Esophagus squamous epithelium (tissue), 5 donors: ENCODE data around the gene LGALS12. TPM values are rescaled to one million over a fixed set of nuclear protein-coding genes. Genes with fewer than 3 reads are reported as not detected.

Experiments used
- DNase-seq: peaks from one replicate; lab custom pipeline; 2025; lab: John Stamatoyannopoulos, UW
- H3K27ac ChIP-seq, 4 donors: fragments of 200-600 bp; sonication (generic); one replicate each; pipeline ENCODE4 v1.5.1; 2016 to 2019; ENCODE audit warnings: mild to moderate bottlenecking in 1 of 4
- H3K27me3 ChIP-seq, 4 donors: fragments of 200-600 bp; sonication (generic); 1 replicate in 3 of 4; 2 replicates in 1 of 4; pipeline versions ENCODE4 v1.5.1 to v1.6.0; 2017 to 2021; ENCODE audit warnings: antibody characterized with exemption in 1 of 4
- H3K36me3 ChIP-seq, 3 donors: fragments of 200-600 bp; sonication (generic); one replicate each; pipeline ENCODE4 v1.5.1; 2016 to 2019
- H3K4me1 ChIP-seq, 3 donors: fragments of 200-600 bp; sonication (generic); one replicate each; pipeline ENCODE4 v1.5.1; 2017 to 2019
- H3K4me3 ChIP-seq, 4 donors: fragments of 200-600 bp; sonication (generic); 1 replicate in 3 of 4; 2 replicates in 1 of 4; pipeline ENCODE4 v1.5.1; 2016 to 2019; ENCODE audit warnings: mild to moderate bottlenecking in 2 of 4, moderate library complexity in 1 of 4
- H3K9me3 ChIP-seq, 3 donors: fragments of 200-600 bp; sonication (generic); one replicate each; pipeline ENCODE4 v1.5.1; 2016 to 2019
- POLR2A ChIP-seq, 4 donors: fragments of 450-650 bp; IDR thresholded peaks; one replicate each; pipeline ENCODE4 v1.6.1; 2017; ENCODE audit warnings: antibody characterized with exemption in 4 of 4, mild to moderate bottlenecking in 4 of 4, moderate library complexity in 3 of 4
- WGBS, 2 donors: methylation state at CpG; one replicate each; pipeline ENCODE4 v1.1.5; 2018; 5-methylcytosine and 5-hydroxymethylcytosine counted together
- intact Hi-C: fragments of 100-400 bp; cut with DNase I; formaldehyde crosslinking; loops from one replicate; pipeline ENCODE4 v1.15.0; 2022
- total RNA-seq, 4 donors: library from RNA; depleted of rRNA; stranded (reverse); fragments of >200 nt; gene quantifications; one replicate each; pipeline ENCODE4 v1.1.0, GENCODE V29; 2016
- TF ChIP-seq, protein P1 (sequence below), 6 experiments: fragments of 450-650 bp in 4 of 6; fragments of 200-600 bp in 2 of 6; sonication (generic) in 2 of 6; IDR thresholded peaks; one replicate each; pipeline ENCODE4 v1.5.1; 2016 to 2019; ENCODE audit warnings: antibody characterized with exemption in 6 of 6, mild to moderate bottlenecking in 4 of 6, moderate library complexity in 4 of 6
- donor health status: DM: yes; HTN: yes; CAD: no.

The LGALS12 gene
- total RNA-seq, 4 donors from 2014 or later = not detected

DNA sequence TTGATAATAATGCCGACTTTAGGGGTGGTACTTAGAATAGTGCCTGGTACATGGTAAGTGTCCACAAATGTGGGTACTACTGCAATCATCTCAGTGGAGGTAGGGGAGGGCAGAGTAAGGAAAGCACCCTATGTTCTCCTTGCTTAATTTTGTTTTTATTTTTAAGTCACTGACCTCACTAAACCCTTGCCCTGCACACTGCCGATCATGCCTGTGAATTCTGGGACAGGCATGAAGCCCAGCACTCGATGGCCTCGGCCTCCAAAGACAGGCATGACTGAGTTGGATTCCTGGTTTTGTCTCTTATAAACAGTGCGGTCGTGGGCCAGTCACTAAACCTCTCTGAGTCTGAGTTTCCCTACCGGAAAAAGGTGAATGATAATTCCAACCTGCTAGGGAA lies 6.9 kb downstream of the LGALS12 start:
- WGBS, 2 donors = 86 to 95% methylated on average over 5 to 7 of the region's 7 CpGs

DNA sequence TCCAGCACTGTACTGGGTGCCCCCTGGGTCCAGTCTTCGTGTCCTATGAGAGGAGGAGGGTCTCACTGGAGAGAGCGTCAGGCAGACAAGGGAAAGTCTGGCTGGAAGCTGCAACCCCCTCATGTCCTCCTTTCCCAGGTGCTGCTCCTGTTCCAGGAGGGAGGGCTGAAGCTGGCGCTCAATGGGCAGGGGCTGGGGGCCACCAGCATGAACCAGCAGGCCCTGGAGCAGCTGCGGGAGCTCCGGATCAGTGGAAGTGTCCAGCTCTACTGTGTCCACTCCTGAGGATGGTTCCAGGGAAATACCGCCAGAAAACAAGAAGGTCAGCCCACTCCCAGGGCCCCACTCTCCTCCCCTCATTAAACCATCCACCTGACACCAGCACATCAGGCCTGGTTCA lies 10.2 kb downstream of the LGALS12 start:
- H3K9me3 ChIP-seq = no peaks in the 10 kb centered on the region
- TF ChIP-seq, protein P1, sequence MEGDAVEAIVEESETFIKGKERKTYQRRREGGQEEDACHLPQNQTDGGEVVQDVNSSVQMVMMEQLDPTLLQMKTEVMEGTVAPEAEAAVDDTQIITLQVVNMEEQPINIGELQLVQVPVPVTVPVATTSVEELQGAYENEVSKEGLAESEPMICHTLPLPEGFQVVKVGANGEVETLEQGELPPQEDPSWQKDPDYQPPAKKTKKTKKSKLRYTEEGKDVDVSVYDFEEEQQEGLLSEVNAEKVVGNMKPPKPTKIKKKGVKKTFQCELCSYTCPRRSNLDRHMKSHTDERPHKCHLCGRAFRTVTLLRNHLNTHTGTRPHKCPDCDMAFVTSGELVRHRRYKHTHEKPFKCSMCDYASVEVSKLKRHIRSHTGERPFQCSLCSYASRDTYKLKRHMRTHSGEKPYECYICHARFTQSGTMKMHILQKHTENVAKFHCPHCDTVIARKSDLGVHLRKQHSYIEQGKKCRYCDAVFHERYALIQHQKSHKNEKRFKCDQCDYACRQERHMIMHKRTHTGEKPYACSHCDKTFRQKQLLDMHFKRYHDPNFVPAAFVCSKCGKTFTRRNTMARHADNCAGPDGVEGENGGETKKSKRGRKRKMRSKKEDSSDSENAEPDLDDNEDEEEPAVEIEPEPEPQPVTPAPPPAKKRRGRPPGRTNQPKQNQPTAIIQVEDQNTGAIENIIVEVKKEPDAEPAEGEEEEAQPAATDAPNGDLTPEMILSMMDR (IDR thresholded peaks at IDR 0.05) = no peak
- TF ChIP-seq POLR2A (IDR thresholded peaks at IDR 0.05) = no peak
- WGBS, 2 donors = 87 to 90% methylated on average over 2 to 3 of the region's 6 CpGs
- no peak for DNase-seq
- H3K4me3 ChIP-seq = no peak overlapping the region
- peaks cover 0 to under 1% (median 0%) of the 10 kb centered on the region in 3 donors for H3K4me1 ChIP-seq
- H3K36me3 ChIP-seq = no peaks in the 10 kb centered on the region
- no peaks in the 10 kb centered on the region for H3K27me3 ChIP-seq
- intact Hi-C loops = no loop called here
- no peak overlapping the region for H3K27ac ChIP-seq

More for the DNA sequence above, 6.9 kb downstream of the LGALS12 start:
- Histone ChIP-seq H3K4me1 (peaks cover 0 to 4% (median 3%) of the 10 kb centered on the region in 3 donors), H3K36me3 (no peaks in the 10 kb centered on the region), H3K4me3 (no peak overlapping the region), H3K27me3 (no peaks in the 10 kb centered on the region), H3K27ac (no peak overlapping the region), H3K9me3 (no peaks in the 10 kb centered on the region)
- intact Hi-C loops = no loop called here
- no peak for DNase-seq
- no peak for TF ChIP-seq POLR2A (IDR thresholded peaks at IDR 0.05)
- TF ChIP-seq, protein P1 (IDR thresholded peaks at IDR 0.05) = no peak

DNA sequence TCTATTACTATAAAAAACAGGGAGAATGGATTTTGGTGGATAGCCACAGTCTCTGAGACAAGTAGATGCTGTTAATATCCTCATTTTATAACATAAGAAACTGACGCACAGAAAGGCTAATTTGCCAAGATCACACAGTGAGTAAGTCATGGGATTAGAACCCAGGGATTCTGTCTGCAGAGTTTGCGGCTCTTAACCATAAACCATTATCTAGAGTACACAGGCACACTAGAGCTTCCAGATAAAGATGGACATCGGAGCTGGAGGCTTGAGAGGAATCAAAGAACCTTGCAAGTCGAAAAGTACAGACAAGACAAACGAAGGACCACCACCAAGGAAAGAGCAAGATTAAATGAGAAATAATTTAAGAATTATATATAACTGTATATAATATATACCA lies 11.3 kb downstream of the LGALS12 start:
- no peaks in the 10 kb centered on the region for H3K36me3 ChIP-seq
- H3K4me1 ChIP-seq = no peaks in the 10 kb centered on the region
- 92 to 97% methylated on average over 5 of the region's 5 CpGs for whole genome bisulfite sequencing, 2 donors
- DNase-seq = no peak
- TF ChIP-seq POLR2A (IDR thresholded peaks at IDR 0.05) = no peak
- TF ChIP-seq, protein P1 (IDR thresholded peaks at IDR 0.05) = no peak
- no peaks in the 10 kb centered on the region for H3K27me3 ChIP-seq
- H3K27ac ChIP-seq = no peak overlapping the region
- no peaks in the 10 kb centered on the region for H3K9me3 ChIP-seq
- H3K4me3 ChIP-seq = no peak overlapping the region
- intact Hi-C loops = no loop called here

DNA sequence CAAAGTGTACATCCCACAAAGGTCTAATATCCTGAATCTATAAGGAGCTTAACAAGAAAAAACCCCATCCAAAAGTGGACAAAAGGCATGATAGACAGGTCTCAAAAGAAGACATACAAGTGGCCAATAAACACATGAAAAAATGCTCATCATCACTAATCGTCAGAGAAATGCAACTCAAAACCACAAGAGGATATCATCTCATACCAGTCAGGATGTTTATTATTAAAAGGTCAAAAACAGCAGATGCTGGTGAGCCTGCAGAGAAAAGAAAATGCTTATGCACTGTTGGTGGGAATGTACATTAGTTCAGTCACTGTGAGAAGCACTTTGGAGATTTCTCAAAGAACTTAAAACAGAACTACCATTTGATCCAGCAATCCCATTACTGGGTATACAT lies 12.7 kb downstream of the LGALS12 start:
- no peak overlapping the region for H3K27ac ChIP-seq
- H3K4me1 ChIP-seq = no peaks in the 10 kb centered on the region
- intact Hi-C loops = no loop called here
- H3K4me3 ChIP-seq = no peak overlapping the region
- WGBS, 2 donors = 13 to 44% methylated on average over 1 of the region's 1 CpG
- no peaks in the 10 kb centered on the region for H3K27me3 ChIP-seq
- TF ChIP-seq POLR2A (IDR thresholded peaks at IDR 0.05) = no peak
- TF ChIP-seq, protein P1 (IDR thresholded peaks at IDR 0.05) = no peak
- H3K36me3 ChIP-seq = no peaks in the 10 kb centered on the region
- no peaks in the 10 kb centered on the region for H3K9me3 ChIP-seq
- no peak for DNase-seq

DNA sequence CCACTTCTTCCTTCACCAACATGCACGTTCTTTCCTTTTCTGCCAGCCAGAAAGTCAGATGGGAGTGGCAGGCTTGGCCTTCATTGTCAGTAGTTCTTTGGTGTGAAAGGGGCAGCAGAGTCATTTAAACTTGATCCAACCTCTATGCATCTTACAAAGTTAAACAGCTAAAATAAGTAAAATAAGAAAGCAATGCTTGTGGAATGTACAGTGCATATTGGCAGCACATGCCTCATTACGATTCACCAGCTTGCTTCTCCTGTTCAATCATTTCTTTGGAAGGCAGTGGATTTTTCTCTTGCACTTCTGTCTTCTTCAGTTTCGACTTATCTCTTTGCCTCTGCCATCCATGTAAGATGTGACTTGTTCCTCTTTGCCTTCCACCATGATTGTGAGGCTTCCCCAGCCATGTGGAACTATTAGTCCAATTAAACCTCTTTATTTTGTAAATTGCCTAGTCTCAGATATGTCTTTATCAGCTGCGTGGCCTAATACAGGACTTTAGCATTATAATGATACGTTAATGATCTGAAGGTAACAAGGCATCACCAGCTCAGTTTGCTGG lies 14.8 kb downstream of the LGALS12 start:
- TF ChIP-seq, protein P1 (IDR thresholded peaks at IDR 0.05) = no peak
- TF ChIP-seq POLR2A (IDR thresholded peaks at IDR 0.05) = no peak
- Histone ChIP-seq H3K4me3 (no peak overlapping the region), H3K9me3 (no peaks in the 10 kb centered on the region), H3K27ac (no peak overlapping the region), H3K4me1 (no peaks in the 10 kb centered on the region), H3K27me3 (no peaks in the 10 kb centered on the region), H3K36me3 (no peaks in the 10 kb centered on the region)
- intact Hi-C loops = no loop called here
- 78 to 80% methylated on average over 5 of the region's 5 CpGs for WGBS, 2 donors
- no peak for DNase-seq
